Tibial nerve (tissue), 4 donors: Measurements from ENCODE around the gene POSTN. TPM values are rescaled to one million over a fixed set of nuclear protein-coding genes. Genes with fewer than 3 reads are reported as not detected.
"Not testable (repeated sequence)": the region's sequence is repeated elsewhere in the genome, so short reads cannot be mapped to it uniquely, and the experiment has no call there.

Source experiments
- DNase-seq, 2 donors: peaks; one replicate each; pipeline ENCODE4 v3.0.0-alpha.2; 2019; ENCODE audit warnings: low spot score in 2 of 2
- H3K27ac ChIP-seq, 4 donors: fragments of 200-600 bp; sonication (generic) in 3 of 4; one replicate each; pipeline ENCODE4 v1.5.1; 2017 to 2019; ENCODE audit warnings: mild to moderate bottlenecking in 1 of 4
- H3K27me3 ChIP-seq, 2 donors: fragments of 200-600 bp; sonication (generic) in 1 of 2; one replicate each; pipeline versions ENCODE4 v1.5.1 to v1.6.0; 2017 to 2019
- H3K36me3 ChIP-seq, 3 donors: fragments of 200-600 bp; sonication (generic); one replicate each; pipeline ENCODE4 v1.5.1; 2018 to 2019
- H3K4me1 ChIP-seq, 4 donors: fragments of 200-600 bp; sonication (generic) in 3 of 4; one replicate each; pipeline ENCODE4 v1.5.1; 2017 to 2019
- H3K4me3 ChIP-seq, 4 donors: fragments of 200-600 bp; sonication (generic) in 3 of 4; one replicate each; pipeline ENCODE4 v1.5.1; 2017 to 2019; ENCODE audit warnings: mild to moderate bottlenecking in 1 of 4, moderate library complexity in 1 of 4
- H3K9me3 ChIP-seq, 4 donors: fragments of 200-600 bp; sonication (generic) in 3 of 4; one replicate each; pipeline ENCODE4 v1.5.1; 2017 to 2019
- CTCF ChIP-seq, 5 experiments: fragments of 200-600 bp in 3 of 5; fragments of 450-650 bp in 2 of 5; sonication (generic) in 3 of 5; IDR thresholded peaks; one replicate each; pipeline ENCODE4 v1.5.1; 2016 to 2019; ENCODE audit warnings: antibody characterized with exemption in 5 of 5, mild to moderate bottlenecking in 3 of 5, moderate library complexity in 2 of 5
- EP300 ChIP-seq, 2 donors: sonication (generic); formaldehyde crosslinking; IDR thresholded peaks; one replicate each; pipeline ENCODE4 v1.6.1; 2017; ENCODE audit warnings: antibody characterized with exemption in 2 of 2, mild to moderate bottlenecking in 1 of 2
- POLR2A ChIP-seq, 2 donors: fragments of 450-650 bp; IDR thresholded peaks; one replicate each; pipeline ENCODE4 v1.6.1; 2017; ENCODE audit warnings: antibody characterized with exemption in 2 of 2, mild to moderate bottlenecking in 2 of 2, moderate library complexity in 2 of 2
- WGBS, 2 donors: methylation state at CpG; one replicate each; pipeline ENCODE4 v1.1.5; 2018; 5-methylcytosine and 5-hydroxymethylcytosine counted together
- total RNA-seq, 4 donors: library from RNA; depleted of rRNA; stranded (reverse); fragments of >200 nt; gene quantifications; one replicate each; pipeline ENCODE4 v1.1.0, GENCODE V29; 2016

The POSTN gene
- total RNA-seq, 4 donors from 2014 or later: 33.7 to 152 (median 70.7) TPM

GRCh38 chr13:37597477-37598025 is 1.0 kb downstream of the POSTN start:
- DNase-seq: no peak
- TF ChIP-seq POLR2A (IDR thresholded peaks at IDR 0.05) (no peak), EP300 (IDR thresholded peaks at IDR 0.05) (no peak), CTCF (IDR thresholded peaks at IDR 0.05) (no peak)
- Histone ChIP-seq H3K9me3 (no peaks in the 10 kb centered on the region), H3K27ac (no peak overlapping the region), H3K4me3 (no peak overlapping the region), H3K4me1 (peaks cover 0 to 13% (median 0%) of the 10 kb centered on the region in 4 donors), H3K36me3 (no peaks in the 10 kb centered on the region), H3K27me3 (no peaks in the 10 kb centered on the region)
- 53 to 57% methylated on average over 2 of the region's 2 CpGs for WGBS, 2 donors

- no peaks in the 10 kb centered on the region for H3K36me3 ChIP-seq
- H3K27ac ChIP-seq: no peak overlapping the region
- H3K4me1 ChIP-seq: peaks cover 0 to 10% (median 0%) of the 10 kb centered on the region in 4 donors
- no peaks in the 10 kb centered on the region for H3K9me3 ChIP-seq
- no peak for TF ChIP-seq EP300 (IDR thresholded peaks at IDR 0.05)
- TF ChIP-seq POLR2A (IDR thresholded peaks at IDR 0.05): no peak
- TF ChIP-seq CTCF (IDR thresholded peaks at IDR 0.05): no peak
- WGBS, 2 donors: 47 to 49% methylated on average over 3 of the region's 3 CpGs
- H3K27me3 ChIP-seq: no peaks in the 10 kb centered on the region
- H3K4me3 ChIP-seq: no peak overlapping the region
- DNase-seq: no peak
Measured at GRCh38 chr13:37596805-37597204, 1.8 kb downstream of the POSTN start.

GRCh38 chr13:37595162-37595561 is 3.4 kb downstream of the POSTN start:
- no peaks in the 10 kb centered on the region for H3K27me3 ChIP-seq
- peaks cover 0 to 10% (median 0%) of the 10 kb centered on the region in 4 donors for H3K4me1 ChIP-seq

GRCh38 chr13:37594550-37594949 is 4.0 kb downstream of the POSTN start:
- no peaks in the 10 kb centered on the region for H3K27me3 ChIP-seq
- no peak overlapping the region for H3K27ac ChIP-seq
- WGBS, 2 donors: 33 to 39% methylated on average over 2 of the region's 2 CpGs
- no peak for DNase-seq
- peaks cover 0 to 10% (median 0%) of the 10 kb centered on the region in 4 donors for H3K4me1 ChIP-seq
- H3K9me3 ChIP-seq: no peaks in the 10 kb centered on the region
- TF ChIP-seq POLR2A (IDR thresholded peaks at IDR 0.05) (no peak), EP300 (IDR thresholded peaks at IDR 0.05) (no peak), CTCF (IDR thresholded peaks at IDR 0.05) (no peak)
- no peak overlapping the region for H3K4me3 ChIP-seq
- H3K36me3 ChIP-seq: no peaks in the 10 kb centered on the region

More at GRCh38 chr13:37595162-37595561, 3.4 kb downstream of the POSTN start:
- H3K27ac ChIP-seq: no peak overlapping the region
- H3K4me3 ChIP-seq: no peak overlapping the region
- H3K9me3 ChIP-seq: no peaks in the 10 kb centered on the region
- no peaks in the 10 kb centered on the region for H3K36me3 ChIP-seq
- TF ChIP-seq EP300 (IDR thresholded peaks at IDR 0.05) (no peak), CTCF (IDR thresholded peaks at IDR 0.05) (no peak), POLR2A (IDR thresholded peaks at IDR 0.05) (no peak)
- no peak for DNase-seq

GRCh38 chr13:37589381-37589780 is 9.2 kb downstream of the POSTN start:
- WGBS, 2 donors: 89 to 91% methylated on average over 4 of the region's 4 CpGs
- not testable (repeated sequence) for DNase-seq, H3K36me3 ChIP-seq, H3K27me3 ChIP-seq, H3K4me3 ChIP-seq, H3K4me1 ChIP-seq, H3K27ac ChIP-seq, H3K9me3 ChIP-seq

- no peak for DNase-seq
- WGBS, 2 donors: 11 to 33% methylated on average over 2 of the region's 2 CpGs
- Histone ChIP-seq H3K36me3 (no peaks in the 10 kb centered on the region), H3K27me3 (no peaks in the 10 kb centered on the region), H3K4me1 (no peaks in the 10 kb centered on the region), H3K4me3 (no peak overlapping the region), H3K9me3 (no peaks in the 10 kb centered on the region), H3K27ac (no peak overlapping the region)
- no peak for TF ChIP-seq POLR2A (IDR thresholded peaks at IDR 0.05)
- no peak for TF ChIP-seq EP300 (IDR thresholded peaks at IDR 0.05)
- no peak for TF ChIP-seq CTCF (IDR thresholded peaks at IDR 0.05)
Measured at GRCh38 chr13:37587236-37587635, 11.3 kb downstream of the POSTN start.
